Panc1 (cell line): ENCODE results near the gene UBLCP1. TPM values are rescaled to one million over a fixed set of nuclear protein-coding genes. Genes with fewer than 3 reads are reported as not detected.
A peak's percentile ranks its signal among the peaks of the same experiment; 100 is the strongest.

ENCODE experiments used
- ATAC-seq: fragments of 200-7000 bp; cut with Tn5 transposase; 2 replicates; pipeline ENCODE4 v1.9.1; 2020; ENCODE audit warnings: mild to moderate bottlenecking, moderate library complexity
- BruUV-seq: library from RNA; stranded (reverse); fragments of 400-500 nt; replicated peaks from 2 replicates; lab custom pipeline; 2021; lab: Mats Ljungman, UMichigan
- CTCF ChIA-PET: fragments of 300-600 bp; sonication (Branson Sonifier 250); formaldehyde crosslinking; loops from one replicate; lab custom pipeline; 2022; ENCODE audit warnings: antibody characterized with exemption; lab: Charles Lee
- POLR2A ChIA-PET: fragments of 300-600 bp; sonication (Branson Sonifier 250); formaldehyde crosslinking; loops from one replicate; lab custom pipeline; 2022; ENCODE audit warnings: antibody characterized with exemption; lab: Charles Lee
- DNase-seq: peaks from one replicate; pipeline ENCODE4 v3.0.0-alpha.2; 2010; ENCODE audit warnings: low read depth, low spot score
- H3K27ac ChIP-seq: 2 replicates; pipeline ENCODE4 v1.5.1; 2011; ENCODE audit warnings: mild to moderate bottlenecking, low read length, inconsistent platforms
- H3K27me3 ChIP-seq: fragments of 200-500 bp; sonication (Bioruptor generic); 2 replicates; pipeline ENCODE4 v1.6.0; 2014; ENCODE audit warnings: low read length, inconsistent platforms; ENCODE audit not compliant: control insufficient read depth, insufficient read depth
- H3K36me3 ChIP-seq: fragments of 200-500 bp; sonication (Bioruptor generic); 2 replicates; pipeline ENCODE4 v1.5.1; 2014; ENCODE audit warnings: inconsistent platforms, mild to moderate bottlenecking, low read length, moderate library complexity; ENCODE audit not compliant: control insufficient read depth, insufficient read depth
- H3K4me1 ChIP-seq: 2 replicates; pipeline ENCODE4 v1.5.1; 2011; ENCODE audit warnings: inconsistent platforms, mild to moderate bottlenecking, low read length, moderate library complexity; ENCODE audit not compliant: control insufficient read depth, insufficient read depth
- H3K4me3 ChIP-seq, 2 experiments: 2 replicates each; pipeline ENCODE4 v1.5.1; 2011 to 2012; ENCODE audit warnings: low read depth in 2 of 2, low read length in 2 of 2, mild to moderate bottlenecking in 2 of 2, inconsistent platforms in 1 of 2, moderate library complexity in 1 of 2
- H3K9me3 ChIP-seq: fragments of 200-500 bp; sonication (Bioruptor generic); 2 replicates; pipeline ENCODE4 v1.5.1; 2014; ENCODE audit warnings: low read depth, mild to moderate bottlenecking, inconsistent platforms, low read length, moderate library complexity; ENCODE audit not compliant: control insufficient read depth, insufficient read depth
- CTCF ChIP-seq: fragments of 450-650 bp; IDR thresholded peaks from 2 replicates; pipeline ENCODE4 v1.5.1; 2017; ENCODE audit warnings: mild to moderate bottlenecking
- POLR2AphosphoS5 ChIP-seq: IDR thresholded peaks from 2 replicates; pipeline ENCODE4 v1.6.1; 2012; ENCODE audit warnings: mild to moderate bottlenecking, low read depth, low read length, moderate library complexity
- REST ChIP-seq, 2 experiments: IDR thresholded peaks; 2 replicates each; pipeline ENCODE4 v1.6.1; 2011 to 2012; ENCODE audit warnings: low read depth in 2 of 2, control low read depth in 1 of 2, low read length in 1 of 2, mild to moderate bottlenecking in 1 of 2, moderate library complexity in 1 of 2; ENCODE audit not compliant: insufficient read depth in 1 of 2
- SIN3A ChIP-seq: IDR thresholded peaks from 2 replicates; pipeline ENCODE4 v1.6.1; 2012; ENCODE audit warnings: low read depth, mild to moderate bottlenecking, low read length, moderate library complexity, borderline replicate concordance; ENCODE audit not compliant: insufficient read depth
- TCF7L2 ChIP-seq: IDR thresholded peaks from 2 replicates; pipeline ENCODE4 v1.6.1; 2011; ENCODE audit warnings: mild to moderate bottlenecking, low read depth, low read length, inconsistent platforms
- in situ Hi-C: cut with HindIII; loops from 2 replicates; pipeline ENCODE4 v1.10.0; 2016; ENCODE audit warnings: low sequenced_read_pairs, low pct_unique_long_range_greater_than_20kb
- intact Hi-C: fragments of 100-400 bp; cut with micrococcal nuclease; formaldehyde crosslinking; loops from one replicate; pipeline ENCODE4 v1.10.0; 2022; ENCODE audit not compliant: unreplicated experiment
- total RNA-seq: library from RNA; stranded (reverse); gene quantifications from one replicate; pipeline ENCODE4 v1.2.1, GENCODE V29; 2021; ENCODE audit not compliant: unreplicated experiment

UBLCP1 gene
- total RNA-seq, 1 experiment from 2014 or later = 31.8 TPM

GRCh38 chr5:159330131-159330800, 67.2 kb downstream of the UBLCP1 start, which contains the start of gene IL12B:
TSS of gene IL12B (minus strand) at chr5:159330487. CDS start at chr5:159326782, 3,705 bp downstream.
- no peak for DNase-seq
- Histone ChIP-seq H3K27ac (no peak within 1 kb of the TSS), H3K9me3 (no peaks in the 10 kb centered on the region), H3K4me1 (no peaks in the 10 kb centered on the region), H3K4me3 (peak within 1 kb of the TSS; percentile 42 to 49; a peak in 3 of 4 replicates), H3K27me3 (peaks cover 13% of the 10 kb centered on the region), H3K36me3 (no peaks in the 10 kb centered on the region)
- no peak for ATAC-seq
- TF ChIP-seq POLR2AphosphoS5 (no peak), REST (IDR thresholded peaks at IDR 0.05; ENCODE audit: insufficient read depth in 1 of 2, low read depth in 2 of 2, low read length in 1 of 2) (no peak), SIN3A (no peak), CTCF (no peak), TCF7L2 (no peak)
- intact Hi-C loops = loop anchor here (5.0 kb wide), 1 partner anchor 657 kb away; no protein-coding TSS in a partner anchor
- in situ Hi-C loops = no loop called here
- BruUV-seq = no TSS peak
- ChIA-PET POLR2A (no interaction called here), CTCF (no interaction called here)

GRCh38 chr5:159331093-159331973, 68.2 kb downstream of the UBLCP1 start:
- CTCF ChIA-PET = interaction anchor here (0.6 to 0.7 kb wide), 2 partner anchors 20 to 690 kb away, joined by 3 read pairs; no protein-coding TSS in a partner anchor
- peak; percentile 94 for TF ChIP-seq CTCF
- no peak for TF ChIP-seq TCF7L2
- ATAC-seq = peak; percentile 93
- no peak for DNase-seq
- in situ Hi-C loops = no loop called here
- POLR2A ChIA-PET = no interaction called here
- Histone ChIP-seq H3K9me3 (no peaks in the 10 kb centered on the region), H3K4me3 (peak overlapping the region; percentile 42 to 49), H3K4me1 (no peaks in the 10 kb centered on the region), H3K27me3 (peaks cover 11% of the 10 kb centered on the region), H3K27ac (no peak overlapping the region), H3K36me3 (no peaks in the 10 kb centered on the region)
- intact Hi-C loops = loop anchor here (5.0 kb wide), 1 partner anchor 656 kb away; no protein-coding TSS in a partner anchor
- BruUV-seq = no TSS peak
